K562 (cell line): ENCODE measurements around the gene HEATR3. TPM values are rescaled to one million over a fixed set of nuclear protein-coding genes. Genes with fewer than 3 reads are reported as not detected.
A peak's percentile ranks its signal among the peaks of the same experiment; 100 is the strongest.

ENCODE experiments used
- ARHGAP35 ChIP-seq: fragments of 450-650 bp; IDR thresholded peaks from 2 replicates; pipeline ENCODE4 v1.6.1; 2018; ENCODE audit not compliant: partially characterized antibody
- CBFA2T2 ChIP-seq: fragments of 450-650 bp; conservative IDR thresholded peaks from 2 replicates; pipeline ENCODE4 v1.6.1; 2017; ENCODE audit warnings: mild to moderate bottlenecking
- CBX3 ChIP-seq, 2 experiments: IDR thresholded peaks; 1 replicate in 1 of 2; 2 replicates in 1 of 2; pipeline ENCODE4 v1.6.1; 2012; ENCODE audit warnings: inconsistent platforms in 2 of 2, low read length in 2 of 2, borderline replicate concordance in 1 of 2, control low read depth in 1 of 2
- ILK ChIP-seq: fragments of 450-650 bp; IDR thresholded peaks from 2 replicates; pipeline ENCODE4 v1.6.1; 2016; ENCODE audit warnings: missing genetic modification characterization, low read depth, mild to moderate bottlenecking, missing compliant biosample characterization, moderate library complexity, borderline replicate concordance
- IRF1 ChIP-seq: sonication (generic); formaldehyde crosslinking; IDR thresholded peaks from 2 replicates; pipeline ENCODE4 v1.8.0; 2022; ENCODE audit warnings: missing genetic modification reagents, mild to moderate bottlenecking, borderline replicate concordance
- LEF1 ChIP-seq: fragments of 450-650 bp; IDR thresholded peaks from 2 replicates; pipeline ENCODE4 v1.6.1; 2016; ENCODE audit warnings: mild to moderate bottlenecking
- MAFF ChIP-seq: IDR thresholded peaks from 2 replicates; pipeline ENCODE4 v1.6.1; 2012; ENCODE audit warnings: low read length, improper control_type of control experiment
- MAX ChIP-seq: sonication (generic); formaldehyde crosslinking; IDR thresholded peaks from 2 replicates; pipeline ENCODE4 v1.9.0; 2022; ENCODE audit warnings: mild to moderate bottlenecking, missing genetic modification reagents
- MXD1 ChIP-seq: fragments of 250-450 bp; sonication (Bioruptor Pico); IDR thresholded peaks from 2 replicates; pipeline ENCODE4 v1.8.0; 2021; ENCODE audit warnings: borderline replicate concordance, mild to moderate bottlenecking, moderate library complexity; ENCODE audit not compliant: poor library complexity, severe bottlenecking
- PBX2 ChIP-seq, 2 experiments: IDR thresholded peaks in 1 of 2; conservative IDR thresholded peaks in 1 of 2; 2 replicates each; pipeline ENCODE4 v1.6.1; 2016; ENCODE audit warnings: low read depth in 2 of 2, mild to moderate bottlenecking in 1 of 2, missing compliant biosample characterization in 1 of 2, missing genetic modification characterization in 1 of 2, moderate library complexity in 1 of 2
- PHB2 ChIP-seq: fragments of 450-650 bp; IDR thresholded peaks from 2 replicates; pipeline ENCODE4 v1.6.1; 2017; ENCODE audit warnings: low read depth
- PRPF4 ChIP-seq: fragments of 200-400 bp; formaldehyde crosslinking; IDR thresholded peaks from one replicate; pipeline ENCODE4 v1.6.1; 2017; ENCODE audit warnings: low read length, low read depth, mild to moderate bottlenecking; ENCODE audit not compliant: insufficient read depth, poor library complexity, severe bottlenecking
- RBM15 ChIP-seq: fragments of 200-400 bp; formaldehyde crosslinking; IDR thresholded peaks from 2 replicates; pipeline ENCODE4 v1.6.1; 2018; ENCODE audit warnings: mild to moderate bottlenecking, low read length, moderate library complexity; ENCODE audit not compliant: insufficient read depth
- SAP30 ChIP-seq: fragments of 200-600 bp; sonication (generic); IDR thresholded peaks from 2 replicates; pipeline ENCODE4 v1.6.1; 2012; ENCODE audit warnings: borderline replicate concordance, low read depth, mild to moderate bottlenecking, moderate library complexity, low read length, control low read depth, inconsistent platforms; ENCODE audit not compliant: insufficient read depth, poor library complexity, severe bottlenecking
- SMARCA5 ChIP-seq: fragments of 450-650 bp; IDR thresholded peaks from 2 replicates; pipeline ENCODE4 v1.6.1; 2016
- SPI1 ChIP-seq: IDR thresholded peaks from 2 replicates; pipeline ENCODE4 v1.6.1; 2011; ENCODE audit warnings: low read depth, low read length, control low read depth, borderline replicate concordance
- TCF15 ChIP-seq: fragments of 250-450 bp; sonication (Bioruptor Pico); IDR thresholded peaks from 2 replicates; pipeline ENCODE4 v1.8.0; 2022; ENCODE audit warnings: moderate library complexity, mild to moderate bottlenecking, inconsistent platforms
- YBX1 ChIP-seq: fragments of 450-650 bp; IDR thresholded peaks from 2 replicates; pipeline ENCODE4 v1.7.1; 2016; ENCODE audit warnings: mild to moderate bottlenecking
- ZNF551 ChIP-seq: fragments of 250-450 bp; sonication (Bioruptor Pico); IDR thresholded peaks from 2 replicates; pipeline ENCODE4 v1.5.0; 2021; ENCODE audit warnings: mild to moderate bottlenecking, moderate library complexity
- ZNF655 ChIP-seq: fragments of 250-450 bp; sonication (Bioruptor Pico); IDR thresholded peaks from 2 replicates; pipeline ENCODE4 v1.5.0; 2021
- ZNF780A ChIP-seq: fragments of 250-450 bp; sonication (Bioruptor Pico); IDR thresholded peaks from 2 replicates; pipeline ENCODE4 v1.5.0; 2021; ENCODE audit warnings: mild to moderate bottlenecking
- ZSCAN29 ChIP-seq: fragments of 450-650 bp; IDR thresholded peaks from 2 replicates; pipeline ENCODE4 v1.6.1; 2017
- polyA plus RNA-seq, 8 experiments: library from polyadenylated mRNA; depleted of rRNA in 4 of 8; stranded (reverse) in 5 of 8; unstranded in 3 of 8; fragments of >200 nt; fragmentation: Nextera tagmentation in 2 of 8; fragmentation: Illumina TruSeq in 1 of 8; extraction: Ambion mirVana in 2 of 8; extraction: Trizol in 1 of 8; gene quantifications; 2 replicates each; pipeline versions ENCODE4 v1.2.1 to v1.2.3, GENCODE V29; 2011 to 2014; ENCODE audit warnings: inconsistent platforms in 1 of 8, missing spikeins in 1 of 8
- total RNA-seq, 7 experiments: library from RNA; depleted of rRNA in 6 of 7; stranded (reverse); fragments of >200 nt in 6 of 7; fragmentation: Illumina TruSeq in 2 of 7; extraction: Trizol in 2 of 7; gene quantifications; 2 replicates each; pipeline versions ENCODE4 v1.2.1 to v1.2.3, GENCODE V29; 2011 to 2021; ENCODE audit warnings: low replicate concordance in 1 of 7

The HEATR3 gene
- total and polyA plus RNA-seq, 9 of the 15 experiments (the other 6 are each of a cell fraction or from before 2014, with no cell fraction given), result 1.7 to 30.2 (median 18.8) TPM

GRCh38 chr16:50024684-50025536 lies 40.9 kb upstream of the HEATR3 start, which contains the start of gene CNEP1R1 (continued):
- TF ChIP-seq PBX2 (CRISPR knock-in tag; IDR thresholded peaks at IDR 0.05; ENCODE audit: low read depth) (no peak), PBX2 (tag; conservative IDR thresholded peaks at IDR 0.05; ENCODE audit: low read depth) (no peak), ZNF655 (no peak), MXD1 (no peak), TCF15 (CRISPR knock-in tag) (no peak), SPI1 (0 out of 2 replicates have a peak, but pooled peaks have one; percentile 36), ILK (tag) (no peak), ZNF780A (CRISPR knock-in tag) (no peak), MAX (CRISPR knock-in tag) (no peak), PRPF4 (no peak), LEF1 (no peak), RBM15 (no peak), ARHGAP35 (no peak), YBX1 (no peak), ZSCAN29 (no peak), IRF1 (CRISPR knock-in tag) (no peak), MAFF (no peak), SAP30 (no peak), CBX3 (IDR thresholded peaks at IDR 0.05; ENCODE audit: borderline replicate concordance in 1 of 2, low read length in 2 of 2) (peak in 1 of 2 experiments; percentile 74; a peak in 1 of 3 replicates), ZNF551 (no peak), CBFA2T2 (no peak), PHB2 (no peak), SMARCA5 (no peak)
